WTC11 (cell line): Measurements from ENCODE around the gene LENG1. TPM values are rescaled to one million over a fixed set of nuclear protein-coding genes. Genes with fewer than 3 reads are reported as not detected.

Experiments used
- ATAC-seq: fragments of 200-7000 bp; cut with Tn5 transposase; 2 replicates; pipeline ENCODE4 v1.10.0; 2021; ENCODE audit warnings: mild to moderate bottlenecking, moderate library complexity
- CTCF ChIA-PET: fragments of 300-600 bp; sonication (Branson Sonifier 250); formaldehyde crosslinking; loops from one replicate; lab custom pipeline; 2021; ENCODE audit warnings: antibody characterized with exemption; lab: Charles Lee
- POLR2A ChIA-PET: fragments of 350-600 bp; sonication (Branson Sonifier 250); formaldehyde crosslinking; loops from one replicate; lab custom pipeline; 2021; ENCODE audit warnings: antibody characterized with exemption; lab: Charles Lee
- DNase-seq: peaks from one replicate; pipeline ENCODE4 v3.0.0; 2021; ENCODE audit warnings: low spot score
- H3K27ac Mint-ChIP-seq: 2 replicates; pipeline ENCODE4 v1.8.0; 2021; ENCODE audit warnings: mixed read lengths
- H3K27me3 Mint-ChIP-seq: 2 replicates; pipeline ENCODE4 v1.8.0; 2021; ENCODE audit warnings: low read depth, mild to moderate bottlenecking, moderate library complexity, mixed read lengths
- H3K36me3 Mint-ChIP-seq: 2 replicates; pipeline ENCODE4 v1.8.0; 2021; ENCODE audit warnings: mixed read lengths
- H3K4me1 Mint-ChIP-seq: 2 replicates; pipeline ENCODE4 v1.8.0; 2022; ENCODE audit warnings: mixed read lengths
- H3K4me3 Mint-ChIP-seq: 2 replicates; pipeline ENCODE4 v1.8.0; 2021; ENCODE audit warnings: mild to moderate bottlenecking, moderate library complexity, mixed read lengths
- H3K9me3 Mint-ChIP-seq: 2 replicates; pipeline ENCODE4 v1.8.0; 2021; ENCODE audit warnings: mixed read lengths
- CREB1 ChIP-seq: sonication (generic); formaldehyde crosslinking; IDR thresholded peaks from 2 replicates; pipeline ENCODE4 v1.8.0; 2023; ENCODE audit warnings: mild to moderate bottlenecking, missing genetic modification reagents
- E2F5 ChIP-seq: sonication (generic); formaldehyde crosslinking; IDR thresholded peaks from 2 replicates; pipeline ENCODE4 v1.8.1; 2022; ENCODE audit warnings: mild to moderate bottlenecking, moderate library complexity, missing genetic modification reagents
- ELF4 ChIP-seq: sonication (generic); formaldehyde crosslinking; IDR thresholded peaks from 2 replicates; pipeline ENCODE4 v1.8.1; 2022; ENCODE audit warnings: low read depth, mild to moderate bottlenecking, moderate library complexity, missing genetic modification reagents
- GTF2I ChIP-seq: fragments of 250-450 bp; sonication (Bioruptor Pico); conservative IDR thresholded peaks from 2 replicates; pipeline ENCODE4 v1.4.0; 2021; ENCODE audit warnings: mild to moderate bottlenecking
- IRF2 ChIP-seq: sonication (generic); formaldehyde crosslinking; IDR thresholded peaks from 2 replicates; pipeline ENCODE4 v1.8.0; 2022; ENCODE audit warnings: low read depth, missing genetic modification reagents, borderline replicate concordance
- JAZF1 ChIP-seq: fragments of 250-450 bp; sonication (Bioruptor Pico); IDR thresholded peaks from 2 replicates; pipeline ENCODE4 v1.9.0; 2021; ENCODE audit warnings: moderate library complexity, mild to moderate bottlenecking, inconsistent platforms
- KAT7 ChIP-seq: sonication (generic); formaldehyde crosslinking; IDR thresholded peaks from 2 replicates; pipeline ENCODE4 v1.8.1; 2023; ENCODE audit warnings: missing genetic modification reagents, mild to moderate bottlenecking, borderline replicate concordance
- NR3C1 ChIP-seq: sonication (generic); formaldehyde crosslinking; conservative IDR thresholded peaks from 2 replicates; pipeline ENCODE4 v1.8.1; 2023; ENCODE audit warnings: low read depth, mild to moderate bottlenecking, missing genetic modification reagents
- PRDM15 ChIP-seq: sonication (generic); formaldehyde crosslinking; IDR thresholded peaks from 2 replicates; pipeline ENCODE4 v1.8.0; 2022; ENCODE audit warnings: missing genetic modification reagents
- RELA ChIP-seq: sonication (generic); formaldehyde crosslinking; IDR thresholded peaks from 2 replicates; pipeline ENCODE4 v1.8.1; 2022; ENCODE audit warnings: missing genetic modification reagents, mild to moderate bottlenecking, borderline replicate concordance
- SMAD3 ChIP-seq: sonication (generic); formaldehyde crosslinking; IDR thresholded peaks from 2 replicates; pipeline ENCODE4 v1.8.0; 2022; ENCODE audit warnings: missing genetic modification reagents, mild to moderate bottlenecking, borderline replicate concordance
- TEAD1 ChIP-seq: sonication (generic); formaldehyde crosslinking; IDR thresholded peaks from 2 replicates; pipeline ENCODE4 v1.8.0; 2022; ENCODE audit warnings: mild to moderate bottlenecking, missing genetic modification reagents
- USF2 ChIP-seq: sonication (generic); formaldehyde crosslinking; IDR thresholded peaks from 2 replicates; pipeline ENCODE4 v1.8.1; 2023; ENCODE audit warnings: mild to moderate bottlenecking, missing genetic modification reagents, moderate library complexity
- ZMAT4 ChIP-seq: fragments of 250-450 bp; sonication (Bioruptor Pico); IDR thresholded peaks from 2 replicates; pipeline ENCODE4 v1.9.0; 2021; ENCODE audit warnings: mild to moderate bottlenecking
- ZNF232 ChIP-seq: sonication (generic); formaldehyde crosslinking; IDR thresholded peaks from 2 replicates; pipeline ENCODE4 v1.8.0; 2022; ENCODE audit warnings: mild to moderate bottlenecking, missing genetic modification reagents
- ZNF396 ChIP-seq: fragments of 250-450 bp; sonication (Bioruptor Pico); IDR thresholded peaks from 2 replicates; pipeline ENCODE4 v1.8.0; 2021; ENCODE audit warnings: mild to moderate bottlenecking, moderate library complexity, borderline replicate concordance
- total RNA-seq: library from RNA; stranded (reverse); gene quantifications from 3 replicates; pipeline ENCODE4 v1.2.3, GENCODE V29; 2021
- TF ChIP-seq, protein P1 (sequence below): sonication (generic); formaldehyde crosslinking; IDR thresholded peaks from 2 replicates; pipeline ENCODE4 v1.8.0; 2022; ENCODE audit warnings: mild to moderate bottlenecking, missing genetic modification reagents
- TF ChIP-seq, protein P2 (sequence below): fragments of 200-600 bp; IDR thresholded peaks from 2 replicates; pipeline ENCODE4 v1.8.0; 2022; ENCODE audit warnings: antibody characterized with exemption

The LENG1 gene
- total RNA-seq, 1 experiment from 2014 or later = 4.9 TPM

DNA sequence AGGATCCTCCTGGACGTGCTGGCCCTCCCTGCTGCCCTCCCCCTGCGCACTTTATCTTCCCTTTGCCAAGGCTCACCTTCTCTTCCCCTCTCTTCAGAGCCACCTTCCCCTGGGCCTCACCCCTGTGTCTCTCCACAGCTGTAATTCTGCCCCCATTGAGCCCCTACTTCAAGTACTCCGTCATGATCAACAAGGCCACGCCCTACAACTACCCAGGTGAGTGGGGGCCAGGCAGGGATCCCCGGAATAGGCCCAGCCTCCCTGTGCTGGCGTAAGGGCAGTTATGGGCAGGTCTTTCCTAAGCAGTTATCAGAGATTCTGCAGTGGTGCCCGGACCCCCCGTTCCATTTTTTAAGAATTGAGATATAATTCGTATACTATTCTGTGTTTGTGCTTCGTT is 53.7 kb downstream of the LENG1 start:
- H3K4me1 Mint-ChIP-seq = peaks cover 3% of the 10 kb centered on the region
- no peaks in the 10 kb centered on the region for H3K9me3 Mint-ChIP-seq
- CTCF ChIA-PET = no interaction called here
- DNase-seq (no peak), ATAC-seq (no peak)
- TF ChIP-seq, protein P1, sequence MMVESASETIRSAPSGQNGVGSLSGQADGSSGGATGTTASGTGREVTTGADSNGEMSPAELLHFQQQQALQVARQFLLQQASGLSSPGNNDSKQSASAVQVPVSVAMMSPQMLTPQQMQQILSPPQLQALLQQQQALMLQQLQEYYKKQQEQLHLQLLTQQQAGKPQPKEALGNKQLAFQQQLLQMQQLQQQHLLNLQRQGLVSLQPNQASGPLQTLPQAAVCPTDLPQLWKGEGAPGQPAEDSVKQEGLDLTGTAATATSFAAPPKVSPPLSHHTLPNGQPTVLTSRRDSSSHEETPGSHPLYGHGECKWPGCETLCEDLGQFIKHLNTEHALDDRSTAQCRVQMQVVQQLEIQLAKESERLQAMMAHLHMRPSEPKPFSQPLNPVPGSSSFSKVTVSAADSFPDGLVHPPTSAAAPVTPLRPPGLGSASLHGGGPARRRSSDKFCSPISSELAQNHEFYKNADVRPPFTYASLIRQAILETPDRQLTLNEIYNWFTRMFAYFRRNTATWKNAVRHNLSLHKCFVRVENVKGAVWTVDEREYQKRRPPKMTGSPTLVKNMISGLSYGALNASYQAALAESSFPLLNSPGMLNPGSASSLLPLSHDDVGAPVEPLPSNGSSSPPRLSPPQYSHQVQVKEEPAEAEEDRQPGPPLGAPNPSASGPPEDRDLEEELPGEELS = no peak
- TF ChIP-seq, protein P2, sequence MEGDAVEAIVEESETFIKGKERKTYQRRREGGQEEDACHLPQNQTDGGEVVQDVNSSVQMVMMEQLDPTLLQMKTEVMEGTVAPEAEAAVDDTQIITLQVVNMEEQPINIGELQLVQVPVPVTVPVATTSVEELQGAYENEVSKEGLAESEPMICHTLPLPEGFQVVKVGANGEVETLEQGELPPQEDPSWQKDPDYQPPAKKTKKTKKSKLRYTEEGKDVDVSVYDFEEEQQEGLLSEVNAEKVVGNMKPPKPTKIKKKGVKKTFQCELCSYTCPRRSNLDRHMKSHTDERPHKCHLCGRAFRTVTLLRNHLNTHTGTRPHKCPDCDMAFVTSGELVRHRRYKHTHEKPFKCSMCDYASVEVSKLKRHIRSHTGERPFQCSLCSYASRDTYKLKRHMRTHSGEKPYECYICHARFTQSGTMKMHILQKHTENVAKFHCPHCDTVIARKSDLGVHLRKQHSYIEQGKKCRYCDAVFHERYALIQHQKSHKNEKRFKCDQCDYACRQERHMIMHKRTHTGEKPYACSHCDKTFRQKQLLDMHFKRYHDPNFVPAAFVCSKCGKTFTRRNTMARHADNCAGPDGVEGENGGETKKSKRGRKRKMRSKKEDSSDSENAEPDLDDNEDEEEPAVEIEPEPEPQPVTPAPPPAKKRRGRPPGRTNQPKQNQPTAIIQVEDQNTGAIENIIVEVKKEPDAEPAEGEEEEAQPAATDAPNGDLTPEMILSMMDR = no peak
- TF ChIP-seq JAZF1 (no peak), NR3C1 (CRISPR knock-in tag) (no peak), RELA (CRISPR knock-in tag) (no peak), IRF2 (CRISPR knock-in tag) (no peak), ZMAT4 (CRISPR knock-in tag) (no peak), TEAD1 (no peak), ZNF232 (no peak), ZNF396 (no peak), E2F5 (CRISPR knock-in tag) (no peak), SMAD3 (no peak), CREB1 (CRISPR knock-in tag) (no peak), KAT7 (CRISPR knock-in tag) (no peak), USF2 (CRISPR knock-in tag) (no peak), GTF2I (CRISPR knock-in tag) (no peak), ELF4 (CRISPR knock-in tag) (no peak), PRDM15 (CRISPR knock-in tag) (no peak)
- H3K27ac Mint-ChIP-seq = no peak overlapping the region
- peaks cover 46% of the 10 kb centered on the region for H3K36me3 Mint-ChIP-seq
- no peak overlapping the region for H3K4me3 Mint-ChIP-seq
- no peaks in the 10 kb centered on the region; the same call in 1 of the 2 replicates for H3K27me3 Mint-ChIP-seq
- POLR2A ChIA-PET = no interaction called here

Other genes starting within 250 kb of the LENG1 start
- gene CACNG8, start 196.8 kb downstream of the LENG1 start, total RNA-seq = 12.5 to 15.7 TPM (median 15.1 TPM) in 3 replicates
- gene CACNG6, start 168.1 kb downstream of the LENG1 start, total RNA-seq = 2.5 to 3.3 TPM (median 2.5 TPM) in 3 replicates
- not detected in 3 replicates for gene VSTM1, start 95.8 kb downstream of the LENG1 start, total RNA-seq
- not detected in 3 replicates for gene TARM1, start 78.4 kb downstream of the LENG1 start, total RNA-seq
- gene OSCAR, start 58.9 kb downstream of the LENG1 start, total RNA-seq = 1.7 to 2.7 TPM (median 2.3 TPM) in 3 replicates
- gene NDUFA3, start 56.9 kb downstream of the LENG1 start, total RNA-seq = 181 to 203 TPM (median 203 TPM) in 3 replicates
- gene TFPT, start 44.1 kb downstream of the LENG1 start, total RNA-seq = 20.5 to 24.6 TPM (median 24.2 TPM) in 3 replicates
- 82.3 to 92.8 TPM (median 89.5 TPM) in 3 replicates for gene PRPF31, start 44.0 kb downstream of the LENG1 start, total RNA-seq
- gene CNOT3, start 22.0 kb downstream of the LENG1 start, total RNA-seq = 90.7 to 96.8 TPM (median 93.3 TPM) in 3 replicates
- gene TMC4, start 13.4 kb upstream of the LENG1 start, total RNA-seq = 9.3 to 14.7 TPM (median 13.8 TPM) in 3 replicates
- 109 to 126 TPM (median 113 TPM) in 3 replicates for gene MBOAT7, start 29.9 kb upstream of the LENG1 start, total RNA-seq
- gene TSEN34, start 31.6 kb upstream of the LENG1 start, total RNA-seq = 32.0 to 34.3 TPM (median 32.5 TPM) in 3 replicates
- gene RPS9, start 41.1 kb upstream of the LENG1 start, total RNA-seq = 1,828 to 2,106 TPM (median 2,018 TPM) in 3 replicates
- gene LILRB3, start 63.3 kb upstream of the LENG1 start, total RNA-seq = not detected in 3 replicates
- not detected in 3 replicates for gene LILRA6, start 83.1 kb upstream of the LENG1 start, total RNA-seq
- 0.07 to 0.11 TPM (median 0.09 TPM) in 3 replicates for gene LILRB5, start 97.6 kb upstream of the LENG1 start, total RNA-seq
- gene LILRB2, start 121.4 kb upstream of the LENG1 start, total RNA-seq = 0.11 TPM in 1 of 3 replicates, not detected in the others
- 0.25 TPM in 1 of 3 replicates, not detected in the others for gene LILRA5, start 153.4 kb upstream of the LENG1 start, total RNA-seq
- gene LILRA4, start 179.4 kb upstream of the LENG1 start, total RNA-seq = not detected in 3 replicates
- gene LAIR1, start 205.2 kb upstream of the LENG1 start, total RNA-seq = 0.18 to 0.60 TPM (median 0.37 TPM) in 3 replicates